GM18907 (cell line): ENCODE measurements around the gene CSAG1.
"Not testable (repeated sequence)": the region's sequence is repeated elsewhere in the genome, so short reads cannot be mapped to it uniquely, and the experiment has no call there.

Experiments used
- ATAC-seq: cut with Tn5 transposase; IDR thresholded peaks from one replicate; pipeline ENCODE4 v1.9.1; 2021; ENCODE audit warnings: mild to moderate bottlenecking, moderate library complexity; ENCODE audit not compliant: unreplicated experiment

The CSAG1 gene

DNA sequence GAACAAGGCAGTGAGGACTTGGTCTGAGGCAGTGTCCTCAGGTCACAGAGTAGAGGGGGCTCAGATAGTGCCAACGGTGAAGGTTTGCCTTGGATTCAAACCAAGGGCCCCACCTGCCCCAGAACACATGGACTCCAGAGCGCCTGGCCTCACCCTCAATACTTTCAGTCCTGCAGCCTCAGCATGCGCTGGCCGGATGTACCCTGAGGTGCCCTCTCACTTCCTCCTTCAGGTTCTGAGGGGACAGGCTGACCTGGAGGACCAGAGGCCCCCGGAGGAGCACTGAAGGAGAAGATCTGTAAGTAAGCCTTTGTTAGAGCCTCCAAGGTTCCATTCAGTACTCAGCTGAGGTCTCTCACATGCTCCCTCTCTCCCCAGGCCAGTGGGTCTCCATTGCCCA is 33.1 kb downstream of the CSAG1 start:
- not testable (repeated sequence) for ATAC-seq

DNA sequence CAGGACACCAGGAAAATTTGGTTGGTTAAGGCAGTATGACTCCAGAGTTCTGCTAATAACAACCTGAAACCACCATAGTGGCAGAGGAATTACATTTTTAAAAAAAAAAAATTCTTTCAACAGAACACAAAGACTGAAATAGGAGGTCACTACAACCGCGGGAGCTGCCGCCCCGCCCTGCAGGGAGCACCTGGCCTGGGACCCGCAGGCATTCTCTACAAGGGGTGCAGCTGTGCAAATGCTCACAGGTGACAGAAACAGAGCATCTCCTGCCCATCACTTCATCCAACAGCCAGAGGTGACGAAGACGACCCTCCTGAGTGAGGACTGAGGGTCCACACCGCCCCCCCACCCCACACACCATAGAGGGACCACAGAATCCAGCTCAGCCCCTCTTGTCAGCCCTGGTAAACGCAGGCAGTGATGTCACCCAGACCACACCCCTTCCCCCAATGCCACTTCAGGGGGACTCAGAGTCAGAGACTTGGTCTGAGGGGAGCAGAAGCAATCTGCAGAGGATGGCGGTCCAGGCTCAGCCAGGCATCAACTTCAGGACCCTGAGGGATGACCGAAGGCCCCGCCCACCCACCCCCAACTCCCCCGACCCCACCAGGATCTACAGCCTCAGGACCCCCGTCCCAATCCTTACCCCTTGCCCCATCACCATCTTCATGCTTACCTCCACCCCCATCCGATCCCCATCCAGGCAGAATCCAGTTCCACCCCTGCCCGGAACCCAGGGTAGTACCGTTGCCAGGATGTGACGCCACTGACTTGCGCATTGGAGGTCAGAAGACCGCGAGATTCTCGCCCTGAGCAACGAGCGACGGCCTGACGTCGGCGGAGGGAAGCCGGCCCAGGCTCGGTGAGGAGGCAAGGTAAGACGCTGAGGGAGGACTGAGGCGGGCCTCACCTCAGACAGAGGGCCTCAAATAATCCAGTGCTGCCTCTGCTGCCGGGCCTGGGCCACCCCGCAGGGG is 35.3 kb downstream of the CSAG1 start, which contains the start of gene MAGEA3:
Gene MAGEA3 (plus strand): TSS at position 843 of the 980 bp plus-strand sequence. CDS start 2,039 bp downstream, outside the sequence.
- ATAC-seq = not testable (repeated sequence)

DNA sequence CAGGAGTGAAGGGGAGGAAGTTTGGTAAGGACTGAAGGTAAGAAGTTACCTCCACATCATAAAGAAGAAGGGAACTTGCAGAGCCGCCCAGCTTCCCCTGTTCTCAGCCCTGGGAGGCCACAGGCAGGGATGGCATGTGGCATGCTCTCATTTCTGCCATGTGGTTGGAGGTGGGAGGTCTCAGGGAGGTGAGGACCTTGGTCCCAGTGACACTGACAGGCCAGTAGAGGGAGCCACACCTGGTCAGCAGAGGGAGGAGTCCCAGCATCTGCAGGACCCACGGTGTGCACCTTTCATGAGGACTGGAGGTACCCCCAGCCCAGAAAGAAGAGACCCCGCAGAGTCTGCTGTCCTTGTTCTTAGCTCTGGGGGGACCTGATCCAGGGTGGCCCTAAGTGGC is 52.5 kb downstream of the CSAG1 start:
- peak; percentile 92 for ATAC-seq
